GM11168 (cell line): ENCODE measurements around the gene CFAP100.

Source experiments
- in situ Hi-C: fragments of 300-500 bp; cut with MboI; formaldehyde crosslinking; loops from one replicate; pipeline ENCODE4 v1.12.0; 2022; ENCODE audit warnings: low sequenced_read_pairs; ENCODE audit not compliant: unreplicated experiment

Gene CFAP100

DNA sequence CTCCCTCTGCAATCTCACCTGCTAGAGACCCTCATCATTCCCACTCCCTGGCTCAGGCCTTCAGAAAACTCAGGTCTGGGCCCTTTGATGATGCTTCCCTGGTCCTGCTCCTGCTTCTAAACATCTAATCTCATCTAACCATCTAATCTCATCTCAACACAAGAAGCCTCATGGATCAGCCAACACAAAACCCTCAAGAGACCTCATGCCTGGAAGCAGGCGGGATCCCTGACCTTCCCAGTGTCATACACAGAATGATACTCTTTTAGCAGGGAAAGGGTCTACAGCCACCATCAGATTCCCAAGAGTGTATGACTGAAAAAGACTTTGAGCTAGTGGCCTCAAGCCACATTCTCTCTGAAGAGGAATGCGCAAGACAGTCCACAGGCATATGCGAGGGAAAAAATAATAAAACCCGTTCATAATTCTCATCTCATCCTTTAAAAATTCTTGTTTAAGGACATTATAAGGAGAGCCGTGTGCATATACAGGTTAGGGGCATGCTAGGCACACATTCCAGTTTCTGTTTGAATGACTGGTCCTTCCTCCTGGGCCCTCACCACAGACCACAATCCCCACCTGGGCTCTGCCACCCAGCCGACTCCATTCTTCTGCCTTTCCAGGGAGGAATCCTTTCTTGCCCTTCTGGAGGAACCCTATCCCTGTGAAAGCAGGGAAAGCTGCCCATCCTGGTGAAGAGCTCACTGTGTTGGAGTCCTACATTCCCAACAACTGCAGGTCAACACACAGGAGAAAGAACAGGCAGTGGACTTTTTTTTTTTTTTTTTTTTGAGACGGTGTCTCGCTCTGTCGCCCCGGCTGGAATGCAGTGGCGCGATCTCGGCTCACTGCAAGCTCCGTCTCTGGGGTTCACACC, 78.8 kb downstream of the CFAP100 start:
- in situ Hi-C loops = no loop called here

DNA sequence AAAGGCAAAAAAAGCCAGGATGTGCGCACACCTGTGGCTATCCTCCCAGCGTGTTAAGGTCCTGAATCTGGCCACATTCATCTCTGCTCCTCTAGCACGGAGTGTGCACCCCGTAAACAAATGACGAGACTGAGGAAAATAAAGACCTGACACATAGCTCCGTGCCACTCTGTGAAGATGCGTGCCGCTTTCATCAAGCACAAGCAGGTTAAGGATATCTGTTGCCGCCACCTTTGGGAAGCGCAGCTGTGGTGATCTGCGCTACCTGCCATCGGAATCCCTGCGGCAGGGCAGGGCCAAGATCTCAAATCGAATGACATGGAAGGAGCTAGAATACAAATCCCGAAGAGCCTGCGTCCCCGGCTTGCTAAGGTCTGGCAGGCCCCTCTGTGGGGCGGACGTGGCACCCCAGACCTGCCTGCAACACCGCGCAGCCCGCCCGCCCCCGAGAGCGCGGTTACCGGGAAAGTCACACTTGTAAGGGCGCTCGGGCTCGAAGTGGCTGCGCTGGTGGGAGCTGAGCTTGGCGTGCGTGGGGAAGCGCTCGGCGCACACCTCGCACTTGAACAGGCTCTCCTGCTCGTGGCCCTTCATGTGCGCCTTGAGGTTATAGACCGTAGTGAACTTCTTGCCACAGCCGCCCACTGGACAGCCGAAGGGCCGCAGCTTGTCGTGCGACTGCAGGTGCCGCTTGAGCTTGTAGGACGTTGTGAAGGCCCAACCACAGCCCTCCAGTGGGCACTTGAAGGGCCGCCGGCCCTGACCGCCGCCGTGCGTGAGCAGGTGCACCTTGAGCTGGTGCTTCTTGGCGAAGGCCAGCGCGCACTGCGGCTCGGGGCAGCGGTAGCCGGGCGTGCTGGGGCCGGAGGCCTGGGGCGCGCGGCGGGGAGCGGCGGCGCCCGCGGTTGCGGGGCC, 80.0 kb downstream of the CFAP100 start:
- in situ Hi-C loops = no loop called here

DNA sequence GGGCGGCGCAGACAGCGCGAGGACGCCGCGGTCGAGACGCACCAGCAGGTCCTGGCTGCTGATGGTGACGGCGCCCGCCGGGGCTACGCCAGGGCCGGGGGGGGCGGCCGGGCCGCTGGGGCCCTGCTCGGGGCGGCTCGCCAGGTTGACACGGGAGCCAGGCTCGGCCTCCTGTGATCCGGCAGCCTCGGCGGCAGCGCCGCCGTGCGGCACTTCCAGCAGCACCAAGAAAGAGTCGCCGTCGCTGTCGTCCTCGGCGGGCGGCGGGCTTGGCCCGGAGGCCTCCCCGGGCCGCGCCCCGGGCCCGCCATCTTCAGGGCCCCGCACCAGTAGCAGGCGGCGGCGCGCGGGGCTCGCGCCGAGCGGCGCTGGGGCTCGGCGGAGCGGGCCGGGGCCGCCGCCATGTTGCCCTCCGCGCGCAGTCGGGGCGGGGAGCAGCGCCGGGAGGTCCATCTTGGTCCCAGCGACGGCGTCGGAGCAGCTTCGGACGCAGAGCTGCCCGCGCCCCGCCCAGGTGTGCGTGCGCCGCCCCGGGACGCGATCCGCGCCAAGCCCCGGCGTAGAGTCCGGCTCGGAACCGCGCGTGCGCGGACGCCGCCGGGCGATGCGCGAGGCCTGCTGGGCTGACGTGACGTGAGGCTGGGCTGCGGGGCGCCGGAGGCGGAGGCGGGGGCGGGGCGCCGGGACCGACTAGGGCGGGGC, 80.9 kb downstream of the CFAP100 start, which contains the start of gene ZXDC:
ZXDC (minus strand) TSS at position 479 of the 702 bp plus-strand sequence; CDS start at position 453, 26 bp downstream.
- in situ Hi-C loops = no loop called here

DNA sequence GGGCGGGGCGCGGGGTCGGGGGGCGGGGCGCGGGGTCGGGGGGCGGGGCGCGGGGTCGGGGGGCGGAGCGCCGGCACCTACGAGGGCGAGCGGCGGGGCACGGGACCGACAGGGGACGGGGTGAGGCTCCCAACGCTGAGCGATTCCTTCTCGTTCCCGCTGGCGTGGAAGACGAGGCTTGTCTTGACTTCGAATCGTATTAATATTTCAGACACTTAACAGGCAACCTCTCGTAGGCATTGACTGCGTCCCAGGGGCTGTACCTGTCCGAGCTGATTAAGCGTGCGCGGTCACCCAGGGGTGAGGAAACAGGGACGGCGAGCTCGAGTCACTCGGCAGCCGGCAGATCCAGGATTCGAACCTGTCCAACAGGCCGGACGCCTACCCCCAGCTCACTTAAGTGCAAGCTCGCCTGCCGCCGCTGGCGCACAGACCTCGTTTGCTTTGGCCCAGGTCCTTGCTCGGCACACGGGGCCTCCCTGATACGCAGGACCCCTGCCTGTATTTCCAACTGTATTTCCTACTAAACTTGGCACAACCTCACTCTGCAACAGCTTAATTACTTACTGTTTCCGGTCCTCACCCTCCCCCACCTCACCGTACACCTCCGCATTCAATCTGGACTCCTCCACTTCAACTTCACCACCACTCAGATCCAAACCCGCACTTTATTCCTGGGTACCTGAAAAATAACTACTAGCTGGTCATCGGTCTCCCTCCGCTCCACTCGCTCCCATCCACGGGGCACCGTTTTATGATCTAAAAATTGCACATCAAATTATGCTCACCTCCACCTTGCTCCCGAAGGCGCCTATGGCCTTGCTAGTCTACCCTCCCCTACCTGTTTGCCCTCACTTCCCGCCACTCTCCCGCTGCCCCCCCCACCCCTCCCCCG, 81.7 kb downstream of the CFAP100 start:
- in situ Hi-C loops = no loop called here

DNA sequence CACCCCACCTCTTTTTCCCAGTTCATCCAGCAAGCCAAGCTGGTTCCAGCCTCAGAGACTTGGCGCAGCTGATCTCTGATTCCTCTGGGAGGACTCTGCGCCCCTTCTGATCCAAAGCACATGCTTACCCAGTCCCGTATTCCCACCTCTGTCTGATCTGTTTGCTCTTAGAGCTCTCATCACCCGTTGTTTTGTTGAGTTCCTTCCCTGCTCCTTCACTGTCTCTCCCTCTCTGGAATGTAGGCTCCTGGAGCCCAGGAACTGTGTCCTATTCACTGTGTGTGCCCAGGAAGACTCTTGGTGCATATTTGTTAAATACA, 82.3 kb downstream of the CFAP100 start:
- in situ Hi-C loops = no loop called here

DNA sequence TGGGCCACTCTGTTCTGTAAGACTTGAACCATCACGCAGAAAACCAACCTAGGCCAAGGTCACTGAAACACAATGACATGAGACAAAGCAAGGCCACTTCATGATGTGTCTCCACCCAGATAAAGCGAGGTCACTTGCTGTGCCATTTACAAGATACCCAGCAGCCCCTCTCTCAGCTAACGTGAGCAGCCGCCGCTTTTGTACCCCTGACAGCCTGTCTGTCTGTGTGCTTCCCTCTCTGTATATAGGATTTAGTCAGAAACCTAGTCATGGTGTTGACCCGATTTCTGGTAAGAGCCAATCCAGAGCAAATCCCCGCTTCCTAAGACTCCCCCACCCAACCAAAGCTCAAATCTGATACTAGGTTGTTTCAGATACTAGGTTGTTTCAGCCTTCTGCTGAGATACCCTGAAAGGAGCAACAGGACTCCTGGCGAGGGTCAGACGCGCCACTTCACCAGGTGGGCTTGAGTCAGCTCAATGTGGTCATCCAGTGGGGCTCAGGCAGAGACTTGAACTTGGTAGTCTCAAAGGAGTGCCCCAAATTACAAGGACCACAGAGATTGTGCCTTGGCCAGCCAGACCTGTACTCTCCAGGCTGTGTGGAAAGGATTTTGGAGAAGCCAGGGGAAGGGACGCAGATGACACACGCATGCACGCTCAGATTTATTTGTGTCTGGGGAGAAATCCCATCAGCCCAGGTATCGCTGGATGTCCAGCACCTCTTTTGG, 84.0 kb downstream of the CFAP100 start:
- in situ Hi-C loops = no loop called here

DNA sequence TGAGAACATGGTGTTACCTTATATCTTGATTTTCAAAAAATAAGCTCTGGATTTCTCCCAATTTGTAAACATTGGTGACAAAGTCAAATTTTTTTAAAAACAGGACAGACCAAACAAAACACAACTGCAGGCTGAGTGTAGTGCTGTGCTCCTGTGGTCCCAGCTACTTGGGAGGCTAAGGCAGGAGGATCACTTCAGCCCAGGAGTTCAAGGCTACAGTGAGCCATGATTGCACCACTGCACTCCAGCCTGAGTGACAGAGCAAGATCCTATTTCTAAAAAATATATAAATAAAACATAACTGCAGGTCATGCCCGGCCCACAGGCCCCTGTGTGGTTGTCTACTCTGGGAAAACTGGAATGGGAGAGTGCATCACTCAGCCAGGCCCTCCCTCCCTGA, 84.9 kb downstream of the CFAP100 start:
- in situ Hi-C loops = no loop called here

DNA sequence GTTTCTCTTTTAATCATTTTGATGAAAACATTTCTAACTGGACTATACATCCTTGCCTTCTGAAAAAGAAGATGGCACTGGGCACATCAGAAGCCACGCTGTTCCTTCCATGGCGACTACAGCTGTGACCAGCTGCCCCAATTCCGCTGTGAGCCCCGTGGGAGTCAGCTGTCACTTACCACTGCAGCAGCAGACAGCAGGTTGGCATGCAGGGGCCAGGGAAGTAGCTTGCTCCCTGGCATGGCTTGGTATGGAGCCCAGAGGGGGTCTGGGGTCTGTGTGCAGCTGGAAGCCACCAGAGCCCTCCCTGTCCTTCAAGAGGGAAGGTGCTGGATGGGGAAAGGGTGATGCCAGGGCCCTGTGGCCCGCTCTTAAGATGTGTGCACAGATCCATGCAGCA, 85.5 kb downstream of the CFAP100 start:
- in situ Hi-C loops = no loop called here

DNA sequence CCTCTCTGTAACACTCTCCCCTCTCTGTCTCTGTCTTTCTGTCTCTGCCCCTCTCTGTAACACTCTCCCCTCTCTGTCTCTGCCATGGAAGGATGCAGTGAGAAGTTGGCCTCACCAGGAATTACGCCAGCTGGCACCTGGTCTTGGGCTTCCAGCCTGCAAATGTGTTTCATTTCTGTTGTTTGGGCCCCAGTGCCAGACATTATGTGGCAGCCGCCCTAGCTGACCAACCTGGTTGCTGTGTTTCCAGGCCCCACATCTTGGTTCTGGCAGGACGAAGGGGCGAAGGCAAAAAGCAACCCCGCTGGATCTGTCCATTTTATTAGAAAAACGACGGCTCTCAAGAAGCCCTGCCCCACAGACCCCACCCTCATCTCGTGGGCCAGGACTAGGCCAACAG, 86.2 kb downstream of the CFAP100 start:
- in situ Hi-C loops = no loop called here

DNA sequence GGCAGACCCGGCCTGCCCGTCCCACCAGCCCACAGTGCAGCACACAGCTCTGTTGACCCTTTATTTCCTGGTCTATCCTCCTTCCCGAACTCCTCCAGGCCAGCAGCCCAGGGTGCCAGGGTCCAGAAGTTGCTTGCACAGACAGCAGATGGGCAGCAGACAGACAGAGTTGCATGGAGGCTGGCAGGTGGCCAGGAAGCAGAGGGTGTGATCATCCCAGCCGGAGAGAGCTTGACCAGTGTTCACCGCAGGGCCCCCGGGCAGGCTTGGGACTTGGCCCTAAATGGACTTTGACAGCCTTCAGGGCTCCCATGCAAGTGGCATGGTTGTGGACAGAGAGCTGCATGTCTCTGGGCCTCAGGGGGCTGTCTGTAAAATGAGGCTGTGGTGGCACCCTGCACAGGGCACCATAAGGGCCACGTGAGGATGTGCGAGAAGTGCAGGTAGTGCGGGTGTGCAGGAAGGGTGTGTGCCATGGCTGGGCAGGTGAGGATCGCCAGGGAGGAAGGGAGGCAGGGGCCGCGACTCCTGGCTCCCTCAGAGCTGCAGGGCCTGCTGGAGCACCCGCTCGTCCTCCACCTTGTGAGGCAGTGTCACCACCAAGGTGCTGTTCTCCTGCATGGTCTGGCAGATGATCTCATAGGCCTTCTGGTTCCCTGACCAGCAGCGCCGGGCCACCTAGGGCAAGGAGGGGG, 87.2 kb downstream of the CFAP100 start:
- in situ Hi-C loops = no loop called here

DNA sequence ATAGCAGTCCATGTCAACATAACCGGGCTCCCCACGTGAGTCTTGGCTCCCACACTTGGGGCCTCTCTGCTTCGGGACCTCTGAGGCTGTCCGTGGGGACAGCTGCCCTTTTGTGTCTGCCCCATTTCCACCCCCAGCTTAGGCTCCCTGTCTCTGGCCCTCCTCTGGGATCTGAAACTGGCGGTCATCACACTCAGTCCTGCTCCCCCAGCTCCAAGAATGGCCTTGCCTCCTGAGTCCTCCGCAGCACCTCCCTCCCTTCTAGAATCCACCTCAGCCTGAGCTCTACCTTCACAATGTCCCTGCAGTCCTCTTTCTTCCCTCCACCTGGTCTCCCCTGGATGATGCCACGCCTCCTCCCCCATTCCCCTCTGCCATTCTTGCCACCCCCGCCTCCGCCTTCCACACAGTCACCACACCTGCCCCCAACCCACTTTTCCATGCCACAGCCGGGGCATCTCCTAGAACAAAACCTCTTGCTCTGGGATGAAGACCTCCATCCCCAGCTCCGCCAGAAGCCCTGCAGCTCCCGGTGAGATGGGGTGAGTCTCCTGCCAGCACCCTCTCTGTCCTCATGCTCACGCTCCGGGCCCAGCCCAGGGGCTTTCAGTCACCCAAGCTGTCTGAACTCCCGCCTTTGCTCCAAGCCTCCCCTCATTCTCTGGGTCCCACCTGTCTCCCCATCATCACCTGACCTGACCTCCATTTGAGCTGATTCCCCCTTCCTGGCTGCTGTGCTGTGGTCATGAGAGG, 88.0 kb downstream of the CFAP100 start:
- in situ Hi-C loops = no loop called here

DNA sequence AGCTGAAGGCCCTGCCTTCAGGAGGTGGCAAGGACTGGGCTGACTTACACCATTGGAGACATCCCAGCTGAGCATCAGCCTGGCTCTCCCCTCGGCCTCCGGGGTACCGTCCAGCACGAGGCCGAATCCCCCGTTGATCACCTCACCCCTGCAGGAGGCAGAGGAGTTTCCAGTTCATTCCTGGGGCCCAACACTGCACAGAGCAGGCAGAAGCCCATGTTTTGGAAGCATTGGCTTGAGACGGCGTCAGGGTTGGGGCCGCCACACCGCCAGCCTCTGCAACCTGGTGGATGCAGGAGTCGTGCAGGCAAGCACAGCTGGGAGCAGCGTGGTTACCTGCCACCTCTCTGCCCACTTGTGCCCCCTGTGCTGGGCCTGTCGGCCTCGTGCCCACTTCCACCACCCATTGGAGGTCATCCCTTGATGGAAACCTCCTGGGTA, 88.6 kb downstream of the CFAP100 start:
- in situ Hi-C loops = no loop called here

DNA sequence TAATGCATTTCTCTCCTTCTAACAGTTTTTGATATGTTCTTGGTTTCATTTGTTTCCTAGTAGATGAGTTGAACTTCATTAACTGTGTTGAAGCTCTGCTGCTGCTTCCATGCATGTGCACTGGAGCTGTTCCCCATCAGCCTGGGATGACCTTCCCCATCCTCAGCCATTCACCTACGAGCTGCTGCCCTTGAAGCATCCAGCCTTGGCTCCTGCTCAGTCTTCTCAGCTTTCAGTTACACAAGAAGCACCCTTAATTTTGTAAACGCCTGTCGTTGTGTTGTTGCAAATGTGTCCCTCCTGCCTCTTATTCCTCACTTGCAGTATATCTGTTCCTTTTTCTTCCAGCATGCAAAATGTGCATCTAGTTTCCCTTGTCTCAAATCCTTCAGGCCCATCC, 89.4 kb downstream of the CFAP100 start:
- in situ Hi-C loops = no loop called here

DNA sequence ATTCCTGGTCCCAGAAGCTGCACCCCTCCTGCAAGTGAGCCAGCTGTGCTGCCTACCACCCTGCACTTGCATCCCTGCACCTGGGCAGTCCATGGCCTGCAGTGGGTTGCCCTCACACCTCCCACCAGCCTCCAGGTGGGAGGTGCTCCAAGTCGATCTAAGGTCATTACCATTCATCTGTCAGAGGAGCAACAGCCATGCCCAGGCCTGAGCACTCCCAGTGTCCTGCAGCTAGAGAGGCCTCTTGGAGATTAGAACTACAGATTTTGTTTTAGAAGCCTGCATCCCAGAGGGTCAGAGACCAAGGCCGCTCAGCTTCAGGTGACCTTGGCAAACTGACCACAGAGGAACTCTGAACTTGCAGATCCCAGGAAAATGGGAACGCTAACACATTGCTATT, 90.0 kb downstream of the CFAP100 start:
- in situ Hi-C loops = no loop called here

DNA sequence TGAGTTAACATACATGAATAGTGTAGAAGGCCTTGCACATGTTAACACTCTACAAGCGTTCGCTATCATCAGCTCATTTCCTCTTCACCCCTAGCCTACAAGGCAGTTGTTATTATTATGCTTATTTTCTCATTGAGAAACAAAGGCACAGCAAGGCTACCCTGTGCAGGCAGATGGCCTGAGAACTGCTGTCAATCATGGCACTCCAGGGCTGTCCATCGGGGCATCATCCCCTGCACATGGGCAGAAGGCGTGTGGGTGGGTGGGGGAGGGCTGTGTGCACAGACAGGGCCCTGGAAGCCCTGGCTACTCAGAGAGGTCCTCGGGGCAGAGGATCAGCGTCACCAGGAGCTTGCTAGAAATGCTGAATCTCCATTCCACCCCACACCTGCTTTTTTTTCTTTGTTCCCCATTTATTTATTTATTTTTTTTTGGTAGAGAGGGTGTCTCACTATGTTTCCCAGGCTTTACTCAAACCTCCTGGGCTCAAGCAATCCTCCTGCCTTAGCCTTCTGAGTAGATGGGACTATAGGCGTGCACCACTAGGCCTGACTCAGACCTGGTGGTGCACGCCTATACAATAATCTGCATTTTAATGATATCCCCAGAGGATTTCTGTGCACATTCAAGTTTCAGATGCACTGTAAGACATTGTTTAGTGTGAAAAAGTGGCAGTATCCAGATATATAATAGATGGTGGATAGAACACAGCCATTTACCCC, 90.6 kb downstream of the CFAP100 start:
- in situ Hi-C loops = no loop called here

DNA sequence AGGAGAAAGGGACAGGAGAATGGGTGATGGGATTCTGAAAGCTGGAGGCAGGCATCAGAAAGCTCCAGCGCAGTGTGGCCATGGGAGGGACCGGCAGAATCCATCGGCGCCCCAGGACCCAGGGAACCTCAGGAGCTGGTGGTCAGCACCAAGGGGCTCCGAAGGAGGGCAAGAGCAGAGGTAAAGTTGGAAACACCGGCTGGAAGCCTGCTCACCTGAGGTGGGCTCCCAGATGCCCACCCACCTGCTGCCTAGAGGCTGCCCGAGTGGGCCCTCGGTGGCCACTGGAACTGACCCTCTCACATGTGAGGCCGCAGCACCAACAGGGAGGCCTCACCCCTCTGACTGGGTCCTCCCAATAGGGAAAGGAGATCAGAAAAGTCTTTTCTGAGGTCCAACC, 91.2 kb downstream of the CFAP100 start:
- in situ Hi-C loops = no loop called here
